ENCODE results near the gene CGB1. TPM values are rescaled to one million over a fixed set of nuclear protein-coding genes. Genes with fewer than 3 reads are reported as not detected.
A peak's percentile ranks its signal among the peaks of the same experiment; 100 is the strongest.

CGB1 gene
- total and polyA plus RNA-seq, 2 donors (not counting 1 experiment from before 2014, with no cell fraction given): not detected

GRCh38 chr19:48992581-48993174 is 44.0 kb downstream of the CGB1 start:
- Histone ChIP-seq H3K9me3 (ENCODE audit: control insufficient read depth, insufficient read depth, low read depth, low read length) (no peaks in the 10 kb centered on the region), H3K4me3 (replicated peaks in 1 of 4; ENCODE audit: control extremely low read depth in 1 of 4, insufficient read depth in 1 of 4, low read depth in 3 of 4, low read length in 4 of 4) (peak overlapping the region; percentile 94 to 98 (median 94)), H3K79me2 (ENCODE audit: control insufficient read depth, insufficient read depth, low read length) (peaks cover 61% of the 10 kb centered on the region), H3K27ac (ENCODE audit: insufficient read depth, low read length) (peak overlapping the region; percentile 98), H3K36me3 (ENCODE audit: control insufficient read depth, insufficient read depth, low read length) (peaks cover 5% of the 10 kb centered on the region), H4K20me1 (ENCODE audit: control insufficient read depth, extremely low read depth, insufficient read depth, low read length) (no peaks in the 10 kb centered on the region), H3K4me1 (ENCODE audit: control insufficient read depth, extremely low read depth, insufficient read depth, low read length) (peaks cover 19% of the 10 kb centered on the region), H3K27me3 (ENCODE audit: control insufficient read depth, insufficient read depth, low read length) (no peaks in the 10 kb centered on the region), H3K9ac (ENCODE audit: insufficient read depth, low read length) (peak overlapping the region; percentile 93), H2AFZ (ENCODE audit: low read length) (peak overlapping the region; percentile 42), H3K4me2 (ENCODE audit: extremely low read depth, insufficient read depth, low read length) (peak overlapping the region; percentile 80)
- DNase-seq (ENCODE audit: low read depth in 2 of 2): no peak
- TF ChIP-seq EZH2 (IDR thresholded peaks at IDR 0.05; ENCODE audit: low read length, missing control alignments) (no peak), CTCF (conservative IDR thresholded peaks at IDR 0.05 in 1 of 2, IDR thresholded peaks at IDR 0.05 in 1 of 2; ENCODE audit: low read depth in 1 of 2, low read length in 2 of 2) (no peak)

- DNase-seq (ENCODE audit: low read depth in 2 of 2): peak; percentile 81
- peaks cover 19% of the 10 kb centered on the region for H3K4me1 ChIP-seq (ENCODE audit: control insufficient read depth, extremely low read depth, insufficient read depth, low read length)
- peaks cover 6% of the 10 kb centered on the region for H3K36me3 ChIP-seq (ENCODE audit: control insufficient read depth, insufficient read depth, low read length)
- peak overlapping the region; percentile 94 to 98 (median 94) for H3K4me3 ChIP-seq (replicated peaks in 1 of 4; ENCODE audit: control extremely low read depth in 1 of 4, insufficient read depth in 1 of 4, low read depth in 3 of 4, low read length in 4 of 4)
- H3K27ac ChIP-seq (ENCODE audit: insufficient read depth, low read length): peak overlapping the region; percentile 98
- no peaks in the 10 kb centered on the region for H3K27me3 ChIP-seq (ENCODE audit: control insufficient read depth, insufficient read depth, low read length)
- peak overlapping the region; percentile 42 for H2AFZ ChIP-seq (ENCODE audit: low read length)
- H3K9me3 ChIP-seq (ENCODE audit: control insufficient read depth, insufficient read depth, low read depth, low read length): no peaks in the 10 kb centered on the region
- H3K4me2 ChIP-seq (ENCODE audit: extremely low read depth, insufficient read depth, low read length): peak overlapping the region; percentile 80
- no peaks in the 10 kb centered on the region for H4K20me1 ChIP-seq (ENCODE audit: control insufficient read depth, extremely low read depth, insufficient read depth, low read length)
- H3K79me2 ChIP-seq (ENCODE audit: control insufficient read depth, insufficient read depth, low read length): peaks cover 58% of the 10 kb centered on the region
- H3K9ac ChIP-seq (ENCODE audit: insufficient read depth, low read length): peak overlapping the region; percentile 93
- no peak for TF ChIP-seq EZH2 (IDR thresholded peaks at IDR 0.05; ENCODE audit: low read length, missing control alignments)
- no peak for TF ChIP-seq CTCF (conservative IDR thresholded peaks at IDR 0.05 in 1 of 2, IDR thresholded peaks at IDR 0.05 in 1 of 2; ENCODE audit: low read depth in 1 of 2, low read length in 2 of 2)
Observed at GRCh38 chr19:48991873-48992580, 44.7 kb downstream of the CGB1 start.

GRCh38 chr19:48991011-48991609 is 45.6 kb downstream of the CGB1 start:
- DNase-seq (ENCODE audit: low read depth in 2 of 2): no peak
- Histone ChIP-seq H3K27ac (ENCODE audit: insufficient read depth, low read length) (peak overlapping the region; percentile 98), H3K9me3 (ENCODE audit: control insufficient read depth, insufficient read depth, low read depth, low read length) (no peaks in the 10 kb centered on the region), H3K79me2 (ENCODE audit: control insufficient read depth, insufficient read depth, low read length) (peaks cover 53% of the 10 kb centered on the region), H3K36me3 (ENCODE audit: control insufficient read depth, insufficient read depth, low read length) (peaks cover 11% of the 10 kb centered on the region), H3K4me1 (ENCODE audit: control insufficient read depth, extremely low read depth, insufficient read depth, low read length) (peaks cover 19% of the 10 kb centered on the region), H3K4me3 (replicated peaks in 1 of 4; ENCODE audit: control extremely low read depth in 1 of 4, insufficient read depth in 1 of 4, low read depth in 3 of 4, low read length in 4 of 4) (peak overlapping the region in 1 of 4 experiments; percentile 98), H3K27me3 (ENCODE audit: control insufficient read depth, insufficient read depth, low read length) (no peaks in the 10 kb centered on the region), H3K9ac (ENCODE audit: insufficient read depth, low read length) (peak overlapping the region; percentile 93), H4K20me1 (ENCODE audit: control insufficient read depth, extremely low read depth, insufficient read depth, low read length) (no peaks in the 10 kb centered on the region), H3K4me2 (ENCODE audit: extremely low read depth, insufficient read depth, low read length) (peak overlapping the region; percentile 80), H2AFZ (ENCODE audit: low read length) (no peak overlapping the region)
- no peak for TF ChIP-seq CTCF (conservative IDR thresholded peaks at IDR 0.05 in 1 of 2, IDR thresholded peaks at IDR 0.05 in 1 of 2; ENCODE audit: low read depth in 1 of 2, low read length in 2 of 2)
- TF ChIP-seq EZH2 (IDR thresholded peaks at IDR 0.05; ENCODE audit: low read length, missing control alignments): no peak
